Adipocyte (in vitro differentiated cells): ENCODE measurements around the gene MAST2.
"Not testable (repeated sequence)": the region's sequence is repeated elsewhere in the genome, so short reads cannot be mapped to it uniquely, and the experiment has no call there.

Source experiments
- DNase-seq: peaks from one replicate; pipeline ENCODE4 v3.0.0-alpha.2; 2015; ENCODE audit warnings: low read depth
- H3K27me3 ChIP-seq: replicated peaks from 2 replicates; pipeline ENCODE4 v1.7.0; 2013; ENCODE audit warnings: mild to moderate bottlenecking, low read length, moderate library complexity; ENCODE audit not compliant: control insufficient read depth, insufficient read depth
- H3K36me3 ChIP-seq: 2 replicates; pipeline ENCODE4 v1.7.0; 2013; ENCODE audit warnings: low read length, mild to moderate bottlenecking, moderate library complexity; ENCODE audit not compliant: control insufficient read depth, insufficient read depth, severe bottlenecking
- H3K4me1 ChIP-seq: 2 replicates; pipeline ENCODE4 v1.7.0; 2013; ENCODE audit warnings: mild to moderate bottlenecking, low read length, moderate library complexity; ENCODE audit not compliant: control insufficient read depth, insufficient read depth
- H3K4me3 ChIP-seq: 2 replicates; pipeline ENCODE4 v1.7.0; 2013; ENCODE audit warnings: mild to moderate bottlenecking, low read length, moderate library complexity
- H3K9ac ChIP-seq: 2 replicates; pipeline ENCODE4 v1.7.0; 2013; ENCODE audit warnings: mild to moderate bottlenecking, low read length, moderate library complexity
- H3K9me3 ChIP-seq: 2 replicates; pipeline ENCODE4 v1.7.0; 2013; ENCODE audit warnings: mild to moderate bottlenecking, low read length, moderate library complexity; ENCODE audit not compliant: control insufficient read depth

The MAST2 gene

DNA sequence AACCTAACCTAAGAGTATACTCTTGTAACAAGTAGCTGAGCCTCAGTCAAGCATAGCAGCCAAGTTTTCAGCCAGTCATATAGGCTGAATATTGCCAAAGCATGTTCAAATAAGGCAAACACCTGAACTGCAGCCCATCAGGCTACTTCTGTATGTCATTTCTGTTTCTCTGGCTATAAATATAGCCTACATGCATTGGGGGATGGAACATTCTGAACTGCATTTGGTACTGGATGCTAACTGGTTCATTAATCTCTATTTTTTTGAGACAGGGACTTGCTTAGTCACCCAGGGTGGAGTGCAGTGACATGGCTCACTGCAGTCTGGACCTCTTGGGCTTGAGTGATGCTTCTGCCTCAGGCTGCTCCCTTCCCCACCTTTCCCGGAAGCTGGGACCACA lies 37.3 kb downstream of the MAST2 start:
- Histone ChIP-seq H3K36me3 (no peaks in the 10 kb centered on the region), H3K4me1 (peaks cover 7% of the 10 kb centered on the region), H3K27me3 (no peaks in the 10 kb centered on the region), H3K4me3 (no peak overlapping the region), H3K9me3 (no peaks in the 10 kb centered on the region), H3K9ac (no peak overlapping the region)
- no peak for DNase-seq

DNA sequence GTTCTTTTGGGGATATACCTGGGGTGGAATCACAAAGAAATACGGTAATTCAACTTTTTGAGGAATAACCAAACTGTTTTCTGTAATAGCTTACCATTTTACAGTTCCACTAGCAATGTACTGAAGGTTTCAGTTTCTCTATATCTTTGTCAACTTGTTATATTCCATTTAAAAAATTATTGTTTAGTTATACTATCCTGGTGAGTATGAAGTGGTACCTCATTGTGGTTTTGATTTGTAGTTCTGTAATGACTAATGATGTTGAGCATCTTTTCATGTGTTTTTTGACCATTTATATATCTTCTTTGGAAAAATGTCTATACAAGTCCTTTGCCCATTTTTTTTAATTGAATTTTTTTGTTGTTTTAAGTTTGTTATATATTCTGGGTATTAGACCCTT lies 39.4 kb downstream of the MAST2 start:
- Histone ChIP-seq H3K4me3 (no peak overlapping the region), H3K9ac (no peak overlapping the region), H3K4me1 (peaks cover 17% of the 10 kb centered on the region), H3K36me3 (no peaks in the 10 kb centered on the region), H3K27me3 (no peaks in the 10 kb centered on the region), H3K9me3 (no peaks in the 10 kb centered on the region)
- DNase-seq: no peak

GRCh38 chr1:45843474-45843905 lies 40.1 kb downstream of the MAST2 start:
- no peaks in the 10 kb centered on the region for H3K36me3 ChIP-seq
- peak; percentile 67 for DNase-seq
- no peaks in the 10 kb centered on the region for H3K27me3 ChIP-seq
- no peak overlapping the region for H3K4me3 ChIP-seq
- H3K4me1 ChIP-seq: peaks cover 17% of the 10 kb centered on the region
- no peaks in the 10 kb centered on the region for H3K9me3 ChIP-seq
- no peak overlapping the region for H3K9ac ChIP-seq

GRCh38 chr1:45844000-45844399 lies 40.6 kb downstream of the MAST2 start:
- not testable (repeated sequence) for H3K9me3 ChIP-seq, DNase-seq, H3K4me3 ChIP-seq, H3K27me3 ChIP-seq, H3K36me3 ChIP-seq, H3K9ac ChIP-seq
- peaks cover 17% of the 10 kb centered on the region for H3K4me1 ChIP-seq

GRCh38 chr1:45846931-45847330 lies 43.5 kb downstream of the MAST2 start:
- Histone ChIP-seq H3K4me3 (peak overlapping the region; percentile 2), H3K27me3 (no peaks in the 10 kb centered on the region), H3K36me3 (no peaks in the 10 kb centered on the region), H3K9me3 (peaks cover 11% of the 10 kb centered on the region), H3K4me1 (peaks cover 17% of the 10 kb centered on the region), H3K9ac (no peak overlapping the region)
- peak; percentile 72 for DNase-seq

DNA sequence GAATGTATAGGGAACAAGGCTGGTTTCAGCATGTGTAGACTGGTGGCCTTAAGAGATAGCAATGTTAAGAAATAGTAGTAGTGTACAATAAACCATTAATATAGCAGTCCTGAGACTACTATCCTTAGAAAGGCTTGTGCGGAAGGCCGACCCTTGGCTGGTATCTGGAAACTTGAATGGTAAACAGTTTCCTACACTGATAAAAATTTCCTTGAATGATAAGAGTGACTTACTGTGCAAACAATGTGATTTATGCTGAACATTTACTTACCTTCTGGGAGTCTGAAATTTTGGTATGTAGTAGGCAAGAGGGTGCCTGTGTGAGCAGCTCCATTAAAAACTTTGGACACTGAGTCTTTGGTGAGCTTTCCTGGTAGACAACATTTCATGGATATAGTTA lies 44.7 kb downstream of the MAST2 start:
- H3K36me3 ChIP-seq: no peaks in the 10 kb centered on the region
- DNase-seq: no peak
- peaks cover 11% of the 10 kb centered on the region for H3K9me3 ChIP-seq
- peaks cover 17% of the 10 kb centered on the region for H3K4me1 ChIP-seq
- H3K4me3 ChIP-seq: no peak overlapping the region
- H3K27me3 ChIP-seq: no peaks in the 10 kb centered on the region
- no peak overlapping the region for H3K9ac ChIP-seq

DNA sequence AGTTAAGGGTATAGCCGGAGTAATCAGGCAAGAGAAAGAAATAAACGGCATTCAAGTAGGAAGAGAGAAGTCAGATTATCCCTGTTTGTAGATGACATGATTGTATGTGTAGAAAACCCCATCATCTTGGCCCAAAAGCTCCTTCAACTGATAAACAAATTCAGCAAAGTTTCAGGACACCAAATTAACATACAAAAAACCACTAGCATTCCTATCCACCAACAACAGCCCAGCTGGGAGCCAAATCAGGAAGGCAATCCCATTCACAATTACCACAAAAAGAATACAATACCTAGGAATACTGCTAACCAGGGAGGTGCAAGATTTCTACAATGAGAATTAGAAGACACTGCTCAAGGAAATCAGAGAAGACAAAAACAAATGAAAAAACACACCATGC lies 45.3 kb downstream of the MAST2 start:
- DNase-seq: no peak
- H3K36me3 ChIP-seq: no peaks in the 10 kb centered on the region
- no peaks in the 10 kb centered on the region for H3K27me3 ChIP-seq
- H3K4me1 ChIP-seq: peaks cover 12% of the 10 kb centered on the region
- H3K9ac ChIP-seq: no peak overlapping the region
- peaks cover 11% of the 10 kb centered on the region for H3K9me3 ChIP-seq
- no peak overlapping the region for H3K4me3 ChIP-seq

DNA sequence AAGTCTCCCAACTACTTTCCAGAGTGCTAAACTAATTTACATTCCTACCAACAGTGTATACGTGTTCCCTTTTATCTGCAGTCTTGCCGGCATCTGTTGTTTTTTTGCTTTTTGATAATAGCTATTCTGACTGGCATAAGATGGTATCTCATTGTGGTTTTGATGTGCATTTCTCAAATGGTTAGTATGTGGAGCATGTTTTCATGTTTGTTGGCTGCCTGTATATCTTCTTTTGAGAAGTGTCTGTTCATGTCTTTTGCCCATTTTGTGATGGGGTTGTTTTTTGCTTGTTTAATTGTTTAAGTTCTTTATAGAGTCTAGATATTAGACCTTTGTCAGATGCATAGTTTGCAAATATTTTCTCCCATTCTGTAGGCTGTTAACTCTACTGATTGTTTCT lies 46.6 kb downstream of the MAST2 start:
- Histone ChIP-seq H3K36me3 (no peaks in the 10 kb centered on the region), H3K4me3 (no peak overlapping the region), H3K27me3 (no peaks in the 10 kb centered on the region), H3K4me1 (peaks cover 10% of the 10 kb centered on the region), H3K9ac (no peak overlapping the region), H3K9me3 (peaks cover 11% of the 10 kb centered on the region)
- DNase-seq: no peak

DNA sequence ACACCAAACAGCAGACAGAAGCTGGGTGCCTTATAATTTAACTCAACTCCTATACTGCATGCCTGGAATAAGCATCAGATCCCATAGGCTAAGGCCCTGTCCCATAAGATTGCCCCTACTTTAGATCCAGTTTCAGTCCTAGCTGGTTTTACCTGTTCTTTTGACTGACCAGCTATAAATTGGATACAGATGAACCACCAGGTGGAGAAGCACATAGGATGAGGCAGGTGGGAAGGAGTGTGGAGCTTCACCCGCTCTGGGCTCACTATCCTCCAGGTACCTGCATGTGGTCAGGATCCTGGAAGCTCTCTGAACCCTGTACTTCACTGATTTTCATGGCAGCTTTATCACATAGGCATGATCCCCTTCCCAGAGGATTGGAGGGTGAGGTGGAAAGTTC lies 51.3 kb downstream of the MAST2 start:
- no peaks in the 10 kb centered on the region for H3K27me3 ChIP-seq
- H3K9me3 ChIP-seq: peaks cover 10% of the 10 kb centered on the region
- no peaks in the 10 kb centered on the region for H3K36me3 ChIP-seq
- H3K4me1 ChIP-seq: no peaks in the 10 kb centered on the region
- no peak for DNase-seq
- no peak overlapping the region for H3K4me3 ChIP-seq
- H3K9ac ChIP-seq: no peak overlapping the region

- Histone ChIP-seq H3K4me3 (no peak overlapping the region), H3K27me3 (no peaks in the 10 kb centered on the region), H3K4me1 (no peaks in the 10 kb centered on the region), H3K9ac (no peak overlapping the region), H3K36me3 (no peaks in the 10 kb centered on the region), H3K9me3 (no peaks in the 10 kb centered on the region)
- DNase-seq: no peak
These were observed 53.8 kb downstream of the MAST2 start for GRCh38 chr1:45857101-45857700.

GRCh38 chr1:45857755-45858492 lies 54.5 kb downstream of the MAST2 start:
- not testable (repeated sequence) for H3K4me3 ChIP-seq, H3K9me3 ChIP-seq, DNase-seq, H3K36me3 ChIP-seq, H3K9ac ChIP-seq, H3K27me3 ChIP-seq, H3K4me1 ChIP-seq

DNA sequence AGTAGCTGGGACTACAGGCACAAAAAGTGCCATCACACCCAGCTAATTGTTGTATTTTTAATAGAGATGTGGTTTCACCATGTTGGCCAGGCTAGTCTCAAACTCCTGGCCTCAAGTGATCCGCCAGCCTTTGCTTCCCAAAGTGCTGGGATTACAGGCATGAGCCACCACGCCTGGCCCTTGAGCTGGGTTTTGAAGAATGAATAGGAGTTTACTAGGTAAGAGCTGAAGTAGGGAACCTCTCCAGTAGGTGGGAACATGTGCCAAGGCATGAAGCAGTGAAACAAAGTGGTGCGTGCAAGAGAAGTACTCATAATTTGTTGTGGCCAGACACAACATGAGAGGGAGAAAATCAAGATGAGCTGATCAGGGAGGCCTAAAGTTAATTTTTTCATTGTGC lies 55.8 kb downstream of the MAST2 start:
- no peak overlapping the region for H3K9ac ChIP-seq
- H3K9me3 ChIP-seq: no peaks in the 10 kb centered on the region
- H3K36me3 ChIP-seq: no peaks in the 10 kb centered on the region
- H3K27me3 ChIP-seq: no peaks in the 10 kb centered on the region
- H3K4me1 ChIP-seq: no peaks in the 10 kb centered on the region
- no peak overlapping the region for H3K4me3 ChIP-seq
- no peak for DNase-seq
